Inflammatory macrophage (primary cell): ENCODE measurements around the gene CORO2A.

Experiments
- DNase-seq, 2 donors: peaks; one replicate each; pipeline ENCODE4 v3.0.0-alpha.2; 2020 to 2022
- total RNA-seq, 18 experiments: gene quantifications; one replicate each; lab custom pipeline; 2026; ENCODE audit warnings: mixed read lengths in 6 of 18, inconsistent platforms in 2 of 18; lab: John Stamatoyannopoulos, UW

CORO2A gene
- total RNA-seq, result 4.7 to 64.1 (median 38.6) reads per million in 18 experiments

DNA sequence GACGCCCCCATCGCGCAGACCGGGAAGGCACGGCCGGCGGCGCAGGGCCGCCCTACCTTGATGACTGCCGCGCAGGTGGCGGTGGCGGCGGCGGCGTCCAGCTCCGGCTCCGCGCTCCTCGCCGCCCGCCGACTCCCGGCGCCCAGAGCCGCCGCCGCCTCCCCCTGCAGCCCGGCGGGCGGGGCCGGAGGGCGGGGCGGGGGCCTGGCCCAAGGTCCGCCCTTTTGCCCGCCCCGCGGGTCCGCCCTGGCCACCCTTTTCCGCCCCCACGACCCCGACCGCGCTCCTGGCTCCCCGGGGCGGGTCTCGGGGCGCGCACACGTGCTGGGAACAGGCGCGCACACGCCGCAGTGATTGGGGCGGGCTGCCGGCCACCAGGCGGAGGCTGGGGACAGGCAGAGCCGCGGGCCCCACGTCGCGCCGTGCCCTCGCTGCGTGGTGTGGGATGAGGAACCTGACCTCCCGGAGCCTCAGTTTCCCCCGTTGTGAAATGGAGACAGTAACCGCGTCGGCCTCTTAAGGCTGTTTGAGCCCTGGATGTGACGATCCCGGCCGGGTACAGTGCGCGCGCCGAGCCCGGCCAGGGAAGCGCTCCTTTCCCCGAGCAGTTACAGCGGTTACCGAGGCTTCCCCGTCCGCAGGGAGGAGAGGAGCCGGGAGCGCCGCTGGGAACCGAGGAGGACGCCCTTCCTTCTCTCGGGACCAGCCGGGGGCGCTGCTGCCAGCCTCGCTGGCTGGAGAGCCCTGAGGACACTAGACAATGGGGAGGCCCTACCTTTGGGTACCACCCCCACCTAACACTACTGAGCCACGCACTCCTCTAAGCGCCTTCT is at the start of gene CORO2A:
TSS of gene CORO2A (minus strand) at position 135 of the 833 bp plus-strand sequence. CDS start 34,977 bp downstream, outside the sequence.
- peak; percentile 76 to 86 for DNase-seq

GRCh38 chr9:98241357-98242300 is 49.2 kb upstream of the CORO2A start:
- peak; percentile 55 to 60 for DNase-seq

GRCh38 chr9:98240475-98240874 is 48.0 kb upstream of the CORO2A start:
- peak; percentile 87 to 93 for DNase-seq

GRCh38 chr9:98236901-98237487 is 44.6 kb upstream of the CORO2A start:
- DNase-seq, result peak; percentile 42 to 64

DNA sequence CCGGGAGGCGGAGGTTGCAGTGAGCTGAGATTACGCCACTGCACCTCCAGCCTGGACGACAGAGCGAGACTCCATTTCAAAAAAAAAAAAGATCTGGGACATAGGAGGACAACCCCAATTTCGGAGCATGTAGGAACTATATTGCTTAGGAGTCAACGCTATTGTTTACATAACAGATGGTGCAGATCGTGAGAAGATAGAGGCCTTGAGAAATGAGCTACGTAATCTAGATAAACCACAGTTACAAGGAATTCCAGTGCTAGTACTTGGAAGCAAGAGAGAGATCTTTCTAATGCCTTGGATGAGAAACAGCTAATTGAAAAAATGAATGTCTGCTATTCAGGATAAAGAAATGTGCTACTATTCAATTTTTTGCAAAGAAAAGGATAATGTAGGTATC is 42.7 kb upstream of the CORO2A start:
- no peak for DNase-seq

GRCh38 chr9:98234245-98234825 is 41.9 kb upstream of the CORO2A start:
- no peak for DNase-seq

GRCh38 chr9:98232926-98233325 is 40.5 kb upstream of the CORO2A start:
- no peak for DNase-seq

DNA sequence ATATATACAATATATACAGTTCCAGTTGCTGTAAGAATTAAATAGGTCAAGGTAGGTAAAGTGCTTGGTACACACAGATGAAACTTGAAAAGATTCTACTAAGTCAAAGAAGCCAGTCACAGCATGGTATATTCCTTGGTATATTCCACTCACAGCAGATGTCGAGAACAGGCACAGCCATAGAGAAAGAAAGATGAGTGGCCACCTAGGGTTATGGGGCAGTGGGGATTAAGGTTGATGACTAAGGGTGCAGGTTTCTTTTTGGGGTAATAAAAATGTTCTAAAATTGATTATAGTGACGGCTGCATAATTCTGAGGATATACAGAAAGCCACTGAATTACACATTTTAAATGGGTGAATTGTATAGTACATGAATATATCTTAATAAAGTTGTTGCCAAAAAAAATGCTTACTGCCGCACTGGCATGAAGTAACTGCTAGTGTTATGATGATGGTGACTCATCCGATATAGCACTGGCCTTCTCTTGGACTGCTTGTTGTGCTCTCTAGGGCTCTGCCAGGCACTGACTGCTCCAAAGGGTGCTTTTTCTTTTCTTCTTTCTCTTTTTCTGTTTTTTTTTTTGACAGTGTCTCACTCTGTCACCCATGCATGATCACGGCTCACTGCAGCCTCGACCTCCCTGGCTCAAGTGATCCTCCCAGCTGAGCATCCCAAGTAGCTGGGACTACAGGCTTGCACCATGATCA is 39.5 kb upstream of the CORO2A start:
- peak in 1 of 2 donors; percentile 46 for DNase-seq

GRCh38 chr9:98230789-98231188 is 38.4 kb upstream of the CORO2A start:
- DNase-seq, result no peak

DNA sequence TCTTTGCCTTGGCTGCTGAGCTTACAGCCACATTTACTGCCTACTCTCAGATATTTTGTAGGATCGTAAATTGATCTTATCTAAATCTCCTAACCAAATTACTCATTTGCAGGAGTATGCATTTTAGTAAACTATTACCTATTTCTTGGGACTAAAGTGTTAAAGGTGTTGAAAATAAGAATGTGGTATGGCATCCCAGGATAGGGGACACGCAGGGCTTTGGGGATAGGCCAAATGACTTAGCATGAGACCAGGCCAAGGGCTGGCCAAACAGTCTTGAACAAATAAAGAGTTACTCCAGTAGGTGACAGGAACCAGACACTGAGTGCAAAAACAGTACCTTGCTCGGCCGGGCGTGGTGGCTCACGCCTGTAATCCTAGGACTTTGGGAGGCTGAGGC is 37.9 kb upstream of the CORO2A start:
- no peak for DNase-seq

DNA sequence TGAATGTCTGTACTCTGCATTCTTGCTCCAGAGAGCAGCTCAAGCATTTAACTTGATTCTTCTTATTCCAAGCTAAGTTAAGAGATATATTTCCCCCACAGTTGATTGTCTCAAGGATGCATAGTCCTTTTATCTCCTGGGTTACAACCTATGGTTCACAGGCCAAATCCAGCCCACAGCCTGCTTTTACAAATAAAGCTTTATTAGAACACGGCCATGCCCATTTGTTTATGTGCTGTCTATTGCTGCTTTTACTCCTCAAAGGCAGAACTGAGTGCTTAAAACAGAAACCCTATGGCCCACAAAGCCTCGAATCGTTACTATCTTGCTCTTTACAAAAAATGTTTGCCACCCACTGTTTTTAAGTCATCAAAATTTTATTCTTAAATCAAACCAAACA is 37.2 kb upstream of the CORO2A start:
- DNase-seq, result no peak

- DNase-seq, result no peak
These were observed 36.6 kb upstream of the CORO2A start for GRCh38 chr9:98229090-98229395.

DNA sequence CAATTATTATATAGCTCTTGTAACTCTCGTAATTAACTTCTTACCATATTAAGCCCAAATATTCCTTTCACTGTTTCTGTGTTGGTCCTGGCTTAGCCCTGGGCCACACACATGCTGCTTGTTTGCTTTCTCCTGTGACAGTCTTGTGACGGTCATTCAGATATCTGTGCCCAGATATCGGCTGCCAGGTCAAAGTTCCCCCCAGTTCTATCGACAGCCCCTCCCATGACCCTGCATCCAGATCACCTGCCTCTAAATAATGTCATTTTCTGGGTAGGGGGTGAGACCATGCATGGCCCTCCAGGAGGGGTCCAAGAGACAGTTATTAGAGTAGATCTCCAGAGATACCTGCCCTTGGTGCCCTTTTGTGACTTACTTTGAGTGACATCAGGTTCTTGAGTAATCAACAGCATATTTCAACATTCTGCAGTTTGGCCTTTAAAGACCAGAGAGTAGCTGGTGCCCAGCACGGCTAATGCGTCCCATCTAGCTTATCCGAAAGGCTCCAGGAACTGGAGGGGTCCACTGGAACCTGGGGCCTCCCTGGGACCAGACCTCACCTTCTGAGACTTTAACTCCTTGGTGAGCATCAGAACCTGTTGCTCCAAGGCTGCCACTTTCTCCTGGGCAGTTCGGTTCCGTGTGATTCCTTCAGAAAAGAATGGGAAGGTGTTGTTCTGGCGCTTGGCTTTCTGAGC is 36.1 kb upstream of the CORO2A start:
- no peak for DNase-seq

DNA sequence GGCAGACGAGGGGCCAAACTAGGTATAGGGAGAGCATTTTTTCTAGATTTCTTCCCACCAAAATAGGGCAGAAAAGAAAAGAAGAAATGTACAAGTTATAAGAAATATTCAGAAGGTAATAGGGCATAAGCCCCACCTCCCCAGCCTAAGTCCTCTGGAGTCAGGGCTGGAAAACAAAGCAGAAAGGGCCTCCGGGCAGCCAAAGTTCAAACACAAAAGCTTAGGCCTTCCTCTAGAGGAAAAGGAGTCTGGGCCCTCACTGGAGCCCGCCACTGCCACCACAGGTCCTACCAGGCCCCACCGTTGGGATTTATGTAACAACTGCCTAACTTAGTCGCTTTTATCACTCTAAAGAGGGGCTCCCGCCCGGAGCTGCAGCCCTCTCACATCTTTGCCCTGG is 35.4 kb upstream of the CORO2A start:
- no peak for DNase-seq

GRCh38 chr9:98226957-98227356 is 34.5 kb upstream of the CORO2A start:
- DNase-seq, result no peak

GRCh38 chr9:98226516-98226915 is 34.1 kb upstream of the CORO2A start:
- no peak for DNase-seq

- DNase-seq, result no peak
These were observed 32.6 kb upstream of the CORO2A start for GRCh38 chr9:98225015-98225442.

GRCh38 chr9:98222885-98223691 is 30.7 kb upstream of the CORO2A start:
- no peak for DNase-seq

- no peak for DNase-seq
These were observed 28.5 kb upstream of the CORO2A start for GRCh38 chr9:98220911-98221310.

DNA sequence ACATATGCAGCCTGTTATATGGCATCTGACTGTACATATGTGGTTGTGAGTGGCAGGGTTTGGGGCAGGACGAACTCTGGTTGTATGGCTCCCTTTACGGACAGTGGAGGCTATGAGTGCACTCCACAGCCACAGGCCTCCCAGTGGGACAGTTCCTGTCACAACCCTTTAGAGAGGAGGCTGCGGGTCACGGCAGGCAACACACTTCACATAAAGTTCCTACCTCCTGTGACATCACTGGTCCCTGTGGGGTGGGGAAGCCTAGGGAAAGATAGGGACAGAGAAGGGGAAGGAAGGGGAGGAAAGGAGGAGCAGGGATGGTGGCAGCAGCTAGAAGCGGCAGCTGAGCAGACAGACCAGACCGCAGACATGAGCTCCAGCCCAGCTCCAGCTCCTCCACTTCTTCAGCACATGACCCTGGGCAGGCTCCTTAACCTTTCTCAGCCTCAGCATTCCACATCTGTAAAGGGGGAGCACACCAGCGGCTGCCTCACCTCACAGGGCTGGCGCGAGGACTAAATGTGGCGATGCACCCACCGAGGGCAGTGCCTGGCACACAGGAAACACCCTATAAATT is 27.4 kb upstream of the CORO2A start:
- no peak for DNase-seq
